ENCODE results near the gene PCNA. TPM values are rescaled to one million over a fixed set of nuclear protein-coding genes. Genes with fewer than 3 reads are reported as not detected.

The PCNA gene
- total RNA-seq, 1 experiment from 2014 or later = 274 TPM

DNA sequence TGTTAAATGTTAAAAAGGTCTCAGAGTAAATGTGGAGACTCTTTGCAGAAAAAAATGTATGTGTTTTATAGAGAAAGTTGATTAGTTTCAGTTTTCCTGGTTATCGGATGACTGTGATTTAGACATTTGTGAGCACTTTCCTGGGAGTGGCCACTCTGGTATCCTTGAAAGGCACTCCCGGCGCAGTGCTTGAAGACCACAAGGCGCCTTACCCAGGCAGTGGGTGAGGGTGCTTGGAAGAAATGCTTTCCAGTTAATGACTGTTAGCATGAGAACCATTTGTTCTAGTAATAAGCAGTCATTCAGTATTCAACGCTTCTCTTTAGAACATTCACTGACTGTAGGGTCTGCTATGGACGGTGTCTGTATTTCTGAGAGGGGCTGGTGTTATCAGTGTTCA lies 14.2 kb upstream of the PCNA start:
- H2AK5ac ChIP-seq (ENCODE audit: insufficient read length, low read length) = no peak overlapping the region
- peaks cover 6% of the 10 kb centered on the region for H4K20me1 ChIP-seq (ENCODE audit: control insufficient read depth, insufficient read depth, insufficient read length)
- no peaks in the 10 kb centered on the region for H3K23me2 ChIP-seq (ENCODE audit: insufficient read length, low read depth, low read length, poor library complexity, severe bottlenecking)
- peaks cover 8% of the 10 kb centered on the region for H3K79me1 ChIP-seq (ENCODE audit: insufficient read depth, low read depth, low read length, poor library complexity, severe bottlenecking)
- H2BK12ac ChIP-seq (ENCODE audit: insufficient read length, low read depth, low read length) = no peak overlapping the region
- no peak overlapping the region for H3K9ac ChIP-seq (ENCODE audit: extremely low read depth, insufficient read length, low read length)
- H3K4me1 Mint-ChIP-seq = peaks cover 12 to 15% of the 10 kb centered on the region in 2 experiments
- no peak overlapping the region for H3K27ac Mint-ChIP-seq
- H2BK5ac ChIP-seq (ENCODE audit: insufficient read length, low read length) = no peak overlapping the region
- no peaks in the 10 kb centered on the region for H3K9me3 Mint-ChIP-seq
- H2BK15ac ChIP-seq (ENCODE audit: low read depth, low read length) = no peak overlapping the region
- H3K9me3 ChIP-seq (ENCODE audit: control insufficient read depth, low read depth, low read length) = no peaks in the 10 kb centered on the region
- WGBS (ENCODE audit: extremely low coverage, insufficient read length, low lambda C conversion rate) = no CpG with 5 or more reads among the region's 6 CpGs
- H3T11ph ChIP-seq (ENCODE audit: low read length) = no peak overlapping the region
- H3K4ac ChIP-seq (ENCODE audit: low read depth, low read length) = no peak overlapping the region
- H3K27me3 ChIP-seq (ENCODE audit: insufficient read depth, low read length) = no peaks in the 10 kb centered on the region
- H2BK20ac ChIP-seq (ENCODE audit: low read depth, low read length, poor library complexity, severe bottlenecking) = no peak overlapping the region
- no peak overlapping the region for H3K4me2 ChIP-seq (ENCODE audit: insufficient read depth, insufficient read length, low read length)
- no peak overlapping the region for H4K91ac ChIP-seq (ENCODE audit: insufficient read length, low read depth, low read length)
- no peaks in the 10 kb centered on the region; the same call in 1 of the 2 replicates for H3K27me3 Mint-ChIP-seq (ENCODE audit: low read depth)
- H4K5ac ChIP-seq (ENCODE audit: insufficient read length, low read depth, low read length) = no peak overlapping the region
- H4K8ac ChIP-seq (replicated peaks; ENCODE audit: insufficient read length, low read depth, low read length) = no peak overlapping the region
- peaks cover 11% of the 10 kb centered on the region; the same call in 1 of the 2 replicates for H3K79me2 ChIP-seq (ENCODE audit: insufficient read depth, low read length)
- H3K18ac ChIP-seq (ENCODE audit: insufficient read length, low read depth, low read length) = no peak overlapping the region
- H3K14ac ChIP-seq (ENCODE audit: insufficient read depth, low read length) = no peak overlapping the region
- no peak overlapping the region for H3K23ac ChIP-seq (ENCODE audit: insufficient read length, low read depth, low read length)
- H2AFZ ChIP-seq (ENCODE audit: low read length) = no peak overlapping the region
- H3K56ac ChIP-seq (ENCODE audit: insufficient read length, low read depth, low read length) = no peak overlapping the region
- TF ChIP-seq, protein P1, sequence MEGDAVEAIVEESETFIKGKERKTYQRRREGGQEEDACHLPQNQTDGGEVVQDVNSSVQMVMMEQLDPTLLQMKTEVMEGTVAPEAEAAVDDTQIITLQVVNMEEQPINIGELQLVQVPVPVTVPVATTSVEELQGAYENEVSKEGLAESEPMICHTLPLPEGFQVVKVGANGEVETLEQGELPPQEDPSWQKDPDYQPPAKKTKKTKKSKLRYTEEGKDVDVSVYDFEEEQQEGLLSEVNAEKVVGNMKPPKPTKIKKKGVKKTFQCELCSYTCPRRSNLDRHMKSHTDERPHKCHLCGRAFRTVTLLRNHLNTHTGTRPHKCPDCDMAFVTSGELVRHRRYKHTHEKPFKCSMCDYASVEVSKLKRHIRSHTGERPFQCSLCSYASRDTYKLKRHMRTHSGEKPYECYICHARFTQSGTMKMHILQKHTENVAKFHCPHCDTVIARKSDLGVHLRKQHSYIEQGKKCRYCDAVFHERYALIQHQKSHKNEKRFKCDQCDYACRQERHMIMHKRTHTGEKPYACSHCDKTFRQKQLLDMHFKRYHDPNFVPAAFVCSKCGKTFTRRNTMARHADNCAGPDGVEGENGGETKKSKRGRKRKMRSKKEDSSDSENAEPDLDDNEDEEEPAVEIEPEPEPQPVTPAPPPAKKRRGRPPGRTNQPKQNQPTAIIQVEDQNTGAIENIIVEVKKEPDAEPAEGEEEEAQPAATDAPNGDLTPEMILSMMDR (conservative IDR thresholded peaks at IDR 0.05) = no peak
- H3K27ac ChIP-seq (ENCODE audit: insufficient read length, low read depth, low read length) = no peak overlapping the region
- no peak overlapping the region for H2BK120ac ChIP-seq (ENCODE audit: low read depth, low read length, poor library complexity, severe bottlenecking)
- 0 out of 7 replicates have a peak, but pooled peaks cover 0 to 2% (median 0%) of the 10 kb centered on the region in 3 experiments for H3K36me3 Mint-ChIP-seq (ENCODE audit: insufficient read depth in 1 of 3, low read depth in 3 of 3)
- no peak for DNase-seq
- H3K4me1 ChIP-seq (ENCODE audit: insufficient read depth, low read length) = no peaks in the 10 kb centered on the region; the same call in 1 of the 2 replicates
- no peak overlapping the region for H3K4me3 Mint-ChIP-seq

Data from H9 (cell line).